HG03175 (cell line): Measurements from ENCODE around the gene KRTAP10-4.
"Not testable (repeated sequence)": the region's sequence is repeated elsewhere in the genome, so short reads cannot be mapped to it uniquely, and the experiment has no call there.

Experiments used
- ATAC-seq: cut with Tn5 transposase; IDR thresholded peaks from one replicate; pipeline ENCODE4 v1.9.1; 2021; ENCODE audit warnings: mild to moderate bottlenecking, moderate library complexity; ENCODE audit not compliant: unreplicated experiment

Gene KRTAP10-4

GRCh38 chr21:44556879-44557278, 16.6 kb upstream of the KRTAP10-4 start:
- no peak for ATAC-seq

- ATAC-seq, result no peak
These were observed 15.8 kb upstream of the KRTAP10-4 start for GRCh38 chr21:44557491-44558328.

- not testable (repeated sequence) for ATAC-seq
These were observed 15.2 kb upstream of the KRTAP10-4 start for GRCh38 chr21:44558329-44558675.

GRCh38 chr21:44558695-44559094, 14.8 kb upstream of the KRTAP10-4 start, which contains the start of gene KRTAP10-3:
Gene KRTAP10-3, minus strand, starts transcription at chr21:44558795. Its CDS starts 80 bp downstream, at chr21:44558715.
- no peak for ATAC-seq

- ATAC-seq, result no peak
These were observed 9.4 kb upstream of the KRTAP10-4 start for GRCh38 chr21:44564099-44564498.

GRCh38 chr21:44564886-44565598, 8.5 kb upstream of the KRTAP10-4 start:
- no peak for ATAC-seq

GRCh38 chr21:44566403-44566802, 7.1 kb upstream of the KRTAP10-4 start:
- ATAC-seq, result no peak

GRCh38 chr21:44567481-44568171, 5.9 kb upstream of the KRTAP10-4 start:
- no peak for ATAC-seq

GRCh38 chr21:44568261-44568660, 5.3 kb upstream of the KRTAP10-4 start:
- no peak for ATAC-seq

- no peak for ATAC-seq
These were observed 4.6 kb upstream of the KRTAP10-4 start for GRCh38 chr21:44568667-44569556.

GRCh38 chr21:44569861-44570517, 3.5 kb upstream of the KRTAP10-4 start:
- no peak for ATAC-seq

GRCh38 chr21:44571296-44571695, 2.2 kb upstream of the KRTAP10-4 start:
- ATAC-seq, result no peak

GRCh38 chr21:44571844-44572782, 1.4 kb upstream of the KRTAP10-4 start:
- ATAC-seq, result no peak

GRCh38 chr21:44572959-44573583, 458 bp upstream of the KRTAP10-4 start:
- ATAC-seq, result no peak

GRCh38 chr21:44574457-44575306, 1.2 kb downstream of the KRTAP10-4 start:
- ATAC-seq, result no peak

- no peak for ATAC-seq
These were observed 1.9 kb downstream of the KRTAP10-4 start for GRCh38 chr21:44575307-44576024.

- ATAC-seq, result no peak
These were observed 2.5 kb downstream of the KRTAP10-4 start for GRCh38 chr21:44576025-44576420.
